GM21423 (cell line): ENCODE data around the gene BZW2.

Experiments used
- ATAC-seq: cut with Tn5 transposase; IDR thresholded peaks from one replicate; pipeline ENCODE4 v1.9.1; 2021; ENCODE audit warnings: mild to moderate bottlenecking, moderate library complexity; ENCODE audit not compliant: unreplicated experiment

Gene BZW2

DNA sequence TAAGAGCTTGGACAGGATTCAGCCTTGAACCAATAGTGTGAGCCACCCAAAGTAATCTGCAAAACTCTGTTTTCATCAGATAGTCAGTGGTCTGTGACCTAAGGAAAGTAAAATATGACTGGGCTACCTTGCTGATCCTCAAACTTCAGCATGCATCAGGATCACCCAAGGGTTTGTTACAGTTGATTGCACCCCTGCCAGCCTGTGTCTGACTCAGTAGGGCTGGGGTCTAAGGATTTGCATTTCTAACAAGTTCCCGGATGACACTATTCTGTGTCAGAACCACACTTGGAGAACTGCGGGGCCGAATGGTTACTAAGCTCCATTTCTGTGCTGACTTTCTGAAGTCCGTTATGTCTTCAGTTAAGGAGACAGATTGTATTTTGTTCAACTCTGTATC is 66.9 kb downstream of the BZW2 start:
- no peak for ATAC-seq

DNA sequence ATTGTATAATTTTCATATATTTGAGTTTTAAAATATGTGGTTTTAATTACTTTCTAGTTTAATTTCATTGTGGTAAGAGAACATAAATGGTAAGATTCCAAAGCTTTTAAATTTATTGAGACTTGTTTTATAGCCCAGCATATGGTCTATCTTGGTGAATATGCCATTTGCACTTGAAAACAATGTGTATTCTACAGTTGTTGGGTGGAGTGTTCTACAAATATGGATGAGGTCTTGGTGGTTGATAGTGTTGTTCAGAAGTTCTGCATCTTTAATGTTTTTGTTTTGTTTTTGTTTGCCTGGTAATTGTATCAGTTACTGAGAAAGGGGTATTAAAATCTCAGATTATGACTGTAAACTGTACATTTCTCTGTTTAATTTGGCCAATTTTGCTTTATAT is 69.9 kb downstream of the BZW2 start:
- ATAC-seq, result no peak

DNA sequence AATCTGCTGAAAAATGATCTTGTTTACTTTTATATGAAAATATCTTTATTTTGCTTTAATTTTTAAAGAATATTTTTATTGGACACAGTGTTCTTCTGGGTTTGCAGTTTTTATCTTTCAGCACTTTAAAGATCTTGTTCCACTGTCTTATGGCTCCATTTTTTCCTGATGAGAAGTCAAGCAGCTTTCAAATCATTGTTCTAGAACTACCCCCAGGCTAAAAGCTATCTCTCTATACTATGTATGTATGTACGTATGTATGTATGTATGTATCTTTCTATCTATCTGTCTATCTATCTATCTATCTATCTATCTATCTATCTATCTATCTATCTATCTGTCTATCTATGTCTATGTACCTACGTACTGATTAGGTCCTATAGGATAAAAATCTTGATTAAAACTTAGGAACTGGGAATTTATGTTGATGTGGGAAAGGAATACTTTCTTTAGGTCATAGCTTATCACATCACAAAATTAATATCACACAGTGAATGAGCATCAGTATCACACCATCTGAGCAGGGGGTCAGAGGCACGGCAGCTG is 72.2 kb downstream of the BZW2 start:
- no peak for ATAC-seq

DNA sequence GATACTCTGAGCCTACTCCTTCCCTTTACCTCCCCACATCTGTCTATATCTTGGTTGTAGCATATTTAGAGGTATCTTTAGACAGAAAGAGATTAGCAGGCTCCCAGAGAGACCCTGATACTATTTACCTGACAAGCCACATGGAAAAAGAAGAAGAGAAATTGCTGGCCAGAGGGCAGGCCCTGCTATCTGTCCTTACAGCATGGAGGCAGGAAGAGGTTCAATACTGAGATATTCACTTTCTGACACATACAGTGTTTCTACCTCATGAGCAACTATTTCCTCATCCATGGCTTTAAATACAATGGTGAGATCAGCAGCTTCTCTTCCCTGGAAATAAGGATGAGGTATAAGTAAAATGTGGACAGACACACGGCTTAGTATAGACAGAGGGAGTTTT is 73.7 kb downstream of the BZW2 start:
- ATAC-seq, result no peak

DNA sequence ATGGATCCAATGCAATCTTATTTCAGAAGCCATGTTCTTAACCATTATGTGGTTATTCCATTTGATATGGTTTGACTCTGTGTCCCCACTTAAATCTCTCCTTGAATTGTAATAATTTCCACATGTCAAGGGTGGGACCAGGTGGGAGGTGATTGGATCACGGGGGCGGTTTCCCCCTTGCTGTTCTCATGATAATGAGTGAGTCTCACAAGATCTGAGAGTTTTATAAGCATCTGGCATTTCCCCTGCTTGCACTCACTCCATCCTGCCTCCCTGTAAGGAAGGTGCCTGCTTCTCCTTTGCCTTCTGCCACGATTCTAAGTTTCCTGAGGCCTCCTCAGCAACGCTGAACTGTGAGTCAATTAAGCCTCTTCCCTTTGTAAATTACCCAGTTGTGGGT is 75.6 kb downstream of the BZW2 start:
- no peak for ATAC-seq

DNA sequence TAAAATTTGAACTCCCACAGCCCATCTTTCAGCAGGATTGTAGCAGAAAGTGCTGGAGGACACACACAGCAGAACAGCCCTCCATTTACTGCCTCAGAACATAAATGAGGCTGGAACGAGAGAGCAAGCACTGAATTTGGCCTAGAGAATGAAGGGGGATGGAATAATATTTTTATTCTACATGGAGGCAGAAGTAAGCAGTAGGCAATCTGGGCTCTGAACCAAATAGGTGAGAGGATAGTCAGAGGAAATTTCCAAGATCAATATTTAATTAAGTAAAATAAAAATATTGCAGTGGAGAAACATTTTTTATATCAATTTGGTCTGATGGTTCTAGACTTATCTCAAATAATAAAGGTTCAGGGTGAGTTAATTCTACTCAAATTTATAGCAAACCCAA is 78.4 kb downstream of the BZW2 start:
- no peak for ATAC-seq

DNA sequence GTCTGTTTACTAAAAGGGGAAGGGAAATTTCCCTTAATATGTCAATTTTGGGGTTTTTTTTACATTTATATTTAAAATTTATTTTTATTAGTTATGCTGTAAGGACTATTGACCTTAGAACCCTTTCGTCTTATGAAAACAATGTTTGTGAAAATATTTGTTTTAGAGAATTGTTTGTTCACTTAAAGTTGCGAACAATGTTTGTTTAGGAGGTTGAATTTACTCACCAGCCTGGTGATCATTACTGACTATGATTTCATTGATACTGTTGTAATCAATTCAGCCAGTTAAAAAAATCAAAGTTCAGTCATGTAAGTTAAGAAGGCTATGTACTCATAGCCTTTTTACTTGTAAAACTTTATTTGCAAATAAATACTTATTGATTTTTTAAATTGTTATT is 80.2 kb downstream of the BZW2 start:
- ATAC-seq, result no peak

DNA sequence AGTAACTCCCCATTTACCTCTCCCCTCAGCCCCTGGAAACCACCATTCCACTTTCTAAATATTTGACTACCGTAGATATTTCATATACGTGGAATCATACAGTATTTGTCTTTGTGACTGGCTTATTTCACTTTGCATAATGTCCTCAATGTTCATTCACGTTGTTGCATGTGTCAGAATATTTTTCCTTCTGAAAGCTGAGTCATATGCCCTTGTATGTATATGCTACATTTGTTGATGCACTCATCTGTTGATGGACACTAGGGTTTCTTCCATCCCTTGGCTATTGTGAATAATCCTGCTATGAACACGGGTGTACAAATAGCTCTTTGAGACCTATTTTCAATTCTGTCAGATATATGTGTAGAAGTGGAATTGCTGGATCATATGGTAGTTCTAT is 81.8 kb downstream of the BZW2 start:
- ATAC-seq, result no peak

DNA sequence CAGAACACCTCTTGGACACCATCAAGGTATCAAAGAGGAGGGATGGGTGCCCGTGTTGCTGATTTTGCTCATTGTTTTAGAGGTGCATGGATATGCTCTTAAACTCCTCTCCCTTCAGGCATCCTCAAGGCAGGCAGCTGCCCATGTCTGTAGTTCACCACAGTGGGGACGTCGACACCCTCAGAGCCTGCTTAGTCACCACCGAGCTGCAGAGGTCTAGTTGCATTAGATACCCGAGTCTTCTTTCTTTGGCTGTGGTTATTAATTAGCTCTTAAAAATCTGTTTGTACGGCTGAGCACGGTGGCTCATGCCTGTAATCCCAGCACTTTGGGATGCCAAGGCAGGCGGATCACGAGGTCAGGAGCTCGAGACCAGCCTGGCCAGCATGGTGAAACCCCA is 82.8 kb downstream of the BZW2 start:
- ATAC-seq, result no peak

DNA sequence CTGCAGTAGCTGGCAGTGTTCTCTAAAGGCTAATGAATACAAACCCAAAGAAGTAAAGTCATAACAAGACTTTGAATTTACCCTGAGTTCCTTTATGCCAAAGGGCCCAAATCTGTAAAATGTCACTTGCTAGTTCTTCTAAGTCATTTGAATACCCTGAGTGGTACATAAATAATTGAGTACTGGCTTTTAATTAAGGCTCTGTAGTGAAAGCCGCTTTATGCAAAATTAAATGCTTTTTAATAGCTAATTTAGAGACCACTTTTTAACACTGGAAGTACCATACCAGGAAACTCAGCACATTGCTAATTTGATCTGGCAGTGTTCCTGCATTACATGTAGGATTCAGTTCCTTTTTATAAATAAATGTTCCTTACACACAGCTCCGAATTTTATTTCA is 83.6 kb downstream of the BZW2 start:
- ATAC-seq, result no peak

DNA sequence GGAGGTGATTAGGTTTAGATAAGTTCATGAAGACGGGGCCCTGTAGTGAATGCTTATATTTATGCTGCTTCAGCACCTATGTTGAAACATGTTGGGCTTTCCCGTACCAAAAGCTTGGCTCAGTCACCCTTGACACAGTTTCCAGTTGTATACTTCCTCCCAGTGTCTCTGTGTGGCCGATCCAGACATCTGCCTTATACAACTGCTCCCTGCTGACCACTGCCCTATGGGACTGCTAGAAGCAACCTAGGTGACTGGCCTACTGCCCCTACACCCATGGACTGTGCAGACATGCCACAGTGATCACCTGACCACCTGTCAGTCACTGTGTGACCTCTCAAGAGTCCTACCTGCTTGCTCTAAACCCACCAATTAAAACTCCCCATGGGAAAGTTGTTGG is 85.0 kb downstream of the BZW2 start:
- ATAC-seq, result no peak

DNA sequence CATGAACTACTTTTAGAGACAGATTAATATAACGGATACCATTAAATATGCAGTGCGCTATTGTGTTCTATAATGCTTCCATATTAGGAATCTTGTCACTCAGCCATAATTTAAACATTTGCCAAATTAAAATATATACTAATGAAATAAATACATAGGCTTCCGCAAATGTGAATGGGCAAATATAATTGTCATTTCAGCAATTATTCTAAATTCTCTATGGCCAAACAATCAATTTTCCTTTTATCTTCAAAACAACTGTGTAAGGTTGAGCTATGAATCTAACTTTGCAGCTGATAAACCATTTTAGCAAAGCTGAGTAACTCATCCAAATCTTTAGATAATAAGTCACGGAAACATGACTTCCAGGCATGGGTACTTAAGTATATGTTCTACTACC is 86.8 kb downstream of the BZW2 start:
- ATAC-seq, result no peak

DNA sequence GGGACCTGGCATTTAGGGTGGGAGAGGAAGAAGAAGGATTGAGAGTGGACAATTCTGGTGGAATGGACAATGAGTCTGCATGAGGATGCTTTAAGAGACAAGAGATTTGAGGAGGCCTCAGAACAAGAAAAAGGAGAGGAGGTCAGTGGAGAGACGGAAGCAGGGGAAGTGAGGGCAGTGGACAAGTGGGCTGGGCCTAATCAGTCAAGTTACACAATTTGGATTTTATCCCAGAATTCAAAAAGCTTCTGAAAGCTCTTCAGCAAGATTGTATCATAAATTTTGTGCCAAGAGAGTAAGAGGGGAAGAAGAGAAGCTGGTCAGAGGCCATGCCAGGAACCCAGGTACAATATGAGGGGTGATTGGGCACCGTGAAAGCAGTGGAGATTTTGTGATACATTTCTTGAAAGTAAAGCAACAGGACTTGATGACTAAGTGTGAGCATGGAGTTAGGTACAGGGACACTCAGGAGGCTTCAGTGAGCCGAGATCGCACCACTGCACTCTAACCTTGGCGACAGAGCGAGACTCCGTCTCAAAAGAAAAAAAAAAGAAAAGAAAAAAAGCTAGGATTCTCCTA is 88.3 kb downstream of the BZW2 start:
- no peak for ATAC-seq

DNA sequence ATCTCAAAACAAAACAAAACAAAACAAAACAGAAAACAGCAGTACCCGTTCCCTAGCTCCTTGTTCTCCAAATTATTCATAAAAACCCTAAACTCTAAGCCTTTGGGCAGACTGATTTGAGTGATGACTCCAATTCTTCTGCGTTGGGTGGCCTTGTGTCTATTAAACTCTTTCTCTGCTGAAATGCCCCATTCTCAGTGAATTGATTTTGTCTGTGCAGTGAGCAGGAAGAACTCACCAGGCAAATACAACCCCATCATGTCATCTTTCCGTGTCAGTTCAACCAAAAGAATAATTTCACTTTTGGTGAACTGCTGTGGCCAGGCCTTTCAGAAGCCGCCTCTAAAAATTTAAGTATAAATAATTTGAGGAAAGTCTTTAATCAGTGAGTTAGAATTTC is 89.0 kb downstream of the BZW2 start:
- no peak for ATAC-seq

DNA sequence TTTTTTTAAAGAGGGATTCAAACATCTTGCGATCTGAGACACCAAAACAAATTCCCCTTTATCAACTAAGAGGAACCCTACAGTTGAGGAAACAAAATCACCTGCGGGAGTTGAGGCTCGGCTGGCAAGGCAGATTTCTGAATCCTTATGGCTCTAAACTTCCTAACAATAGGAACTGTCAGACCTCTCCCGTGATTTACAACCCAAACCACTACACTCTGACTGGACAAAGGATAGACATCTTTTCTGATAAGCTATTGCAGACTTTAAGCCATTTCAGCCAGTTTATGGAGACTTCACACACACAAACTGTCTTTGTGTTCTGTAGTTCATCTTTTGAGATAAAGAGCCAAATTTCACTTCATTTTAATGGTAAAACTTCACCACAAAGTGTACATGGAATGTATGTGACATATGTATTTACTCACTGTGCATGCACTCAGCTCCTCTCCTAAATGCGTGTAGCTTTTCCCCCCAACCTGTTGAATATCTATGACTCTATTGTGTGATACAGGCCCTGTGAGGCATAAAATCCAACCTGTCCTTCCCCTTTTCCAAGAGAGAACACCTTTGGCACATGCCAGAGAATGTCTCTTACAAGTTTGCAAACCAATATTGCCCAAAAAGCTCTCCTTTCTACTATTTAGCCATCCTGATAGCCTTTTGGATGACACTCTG is 92.2 kb downstream of the BZW2 start:
- ATAC-seq, result no peak

DNA sequence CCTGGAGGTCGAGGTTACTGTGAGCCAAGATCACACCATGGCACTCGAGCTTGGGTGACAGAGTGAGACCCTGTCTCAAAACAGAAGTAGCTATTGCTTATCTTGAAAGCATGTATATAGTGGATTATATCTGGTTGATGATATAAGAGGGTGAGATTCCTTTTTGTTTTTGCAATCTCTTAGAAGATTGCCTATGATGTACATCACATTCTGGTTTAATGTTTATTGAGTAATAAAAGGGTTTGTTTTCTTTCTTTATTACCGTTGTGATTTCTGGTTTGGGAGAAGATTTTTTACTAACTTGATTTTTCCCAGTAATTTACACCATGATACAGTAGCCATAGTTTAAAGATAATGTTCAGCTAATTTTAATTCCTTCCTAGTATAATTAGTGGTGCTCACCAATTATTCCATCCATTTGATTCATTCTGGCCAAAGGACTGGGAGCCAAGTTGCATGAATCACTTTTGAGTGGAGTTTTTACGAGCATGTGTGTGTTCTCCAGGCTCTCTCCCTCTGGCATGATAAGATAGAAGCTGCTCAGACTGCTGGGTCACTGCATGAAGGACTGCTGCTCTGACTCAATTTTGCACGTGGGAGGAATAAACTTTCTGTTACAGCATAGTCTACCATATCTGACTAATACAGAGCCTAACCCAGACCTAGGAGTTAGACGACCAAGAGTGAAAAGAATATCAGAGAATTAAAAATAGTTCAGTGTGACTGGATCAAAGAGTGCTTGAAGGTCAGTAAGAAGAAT is 94.1 kb downstream of the BZW2 start:
- no peak for ATAC-seq

DNA sequence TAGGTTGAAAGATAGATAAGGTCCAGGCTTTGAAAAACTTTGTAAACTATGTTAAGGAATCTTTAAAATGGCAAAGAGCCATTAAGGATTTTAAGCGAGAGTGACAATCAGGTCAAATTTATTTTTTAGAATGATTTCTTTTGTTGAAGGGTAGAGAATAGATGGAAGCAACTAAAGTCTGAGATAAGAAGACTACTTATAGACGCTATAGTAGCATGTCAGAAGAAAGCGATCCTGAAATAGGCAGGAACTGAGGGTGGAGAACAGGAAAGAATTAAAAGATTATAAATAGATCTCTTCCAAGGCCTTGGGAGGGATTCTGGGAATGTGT is 94.6 kb downstream of the BZW2 start:
- ATAC-seq, result no peak

DNA sequence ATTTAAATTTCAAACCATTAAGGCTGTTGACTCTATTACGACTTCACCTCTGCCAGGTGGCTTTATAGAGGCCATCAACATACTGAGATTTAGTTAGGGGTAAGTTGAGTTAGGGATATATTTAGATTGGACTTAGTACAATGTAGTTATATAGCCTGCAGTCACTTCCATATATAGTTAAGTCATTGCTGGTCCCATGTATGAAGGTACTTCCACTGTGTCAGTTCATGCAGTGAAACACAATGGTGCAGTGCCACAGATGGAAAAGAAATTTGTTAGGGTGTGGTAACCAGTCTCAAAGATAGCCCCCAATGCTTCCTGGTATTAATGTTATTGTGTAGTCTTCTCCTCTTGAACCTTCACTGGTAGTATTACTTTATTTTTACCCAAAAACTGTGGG is 95.0 kb downstream of the BZW2 start:
- ATAC-seq, result no peak

DNA sequence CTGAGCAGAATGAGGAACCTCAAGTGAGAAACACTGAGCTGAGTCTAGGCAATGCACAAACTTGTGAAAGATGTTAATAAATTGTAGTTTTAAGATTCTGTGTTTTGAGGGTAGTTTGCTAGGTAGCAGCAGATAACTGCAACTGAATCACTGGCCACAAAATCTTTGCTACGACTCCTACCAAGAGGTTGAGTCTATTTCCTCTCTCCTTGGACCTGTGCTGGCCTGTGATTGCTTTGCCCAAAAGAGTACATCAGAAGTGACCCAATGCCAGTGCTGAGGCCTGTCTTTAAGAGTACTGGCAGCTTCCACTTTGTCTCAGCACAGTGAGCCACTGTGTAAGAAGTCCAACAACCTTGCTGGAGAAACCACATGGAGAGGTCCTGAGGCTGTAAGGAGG is 95.7 kb downstream of the BZW2 start:
- ATAC-seq, result no peak

DNA sequence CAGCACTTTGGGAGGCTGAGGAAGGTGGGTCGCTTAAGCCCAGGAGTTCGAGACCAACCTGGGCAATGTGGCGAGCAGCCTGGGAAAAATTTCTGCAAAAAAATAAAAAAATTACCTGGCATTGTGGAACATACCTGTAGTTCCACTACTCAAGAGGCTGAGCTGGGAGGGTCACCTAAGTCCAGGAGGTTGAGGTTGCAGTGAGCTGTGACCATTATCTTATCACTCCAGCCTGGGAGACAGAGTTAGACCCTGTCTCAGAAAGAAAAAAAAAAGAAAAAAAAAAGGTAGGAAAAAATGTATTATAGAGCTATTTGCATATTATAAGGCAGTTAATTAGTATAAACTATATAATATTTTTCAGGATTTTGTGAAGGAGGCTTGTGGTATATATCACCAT is 96.6 kb downstream of the BZW2 start:
- no peak for ATAC-seq

DNA sequence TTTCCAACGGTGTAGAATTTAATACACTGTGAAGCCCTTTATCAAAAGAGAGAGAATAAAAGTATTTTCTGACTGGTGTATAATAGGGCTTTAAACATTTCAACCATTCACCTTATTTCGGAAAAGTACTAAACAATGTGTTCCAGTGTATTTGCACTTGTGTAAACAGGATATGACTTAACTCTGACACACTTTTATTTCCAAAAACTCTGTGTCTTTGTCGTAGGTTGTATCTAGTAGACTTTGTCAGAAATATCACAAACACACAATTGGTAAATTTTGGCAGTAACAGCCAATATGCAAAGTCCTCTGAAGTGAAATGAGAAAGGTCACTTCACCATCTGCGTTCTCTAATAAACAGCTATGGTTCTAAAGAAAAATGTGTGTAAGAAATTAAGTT is 97.3 kb downstream of the BZW2 start:
- ATAC-seq, result no peak

DNA sequence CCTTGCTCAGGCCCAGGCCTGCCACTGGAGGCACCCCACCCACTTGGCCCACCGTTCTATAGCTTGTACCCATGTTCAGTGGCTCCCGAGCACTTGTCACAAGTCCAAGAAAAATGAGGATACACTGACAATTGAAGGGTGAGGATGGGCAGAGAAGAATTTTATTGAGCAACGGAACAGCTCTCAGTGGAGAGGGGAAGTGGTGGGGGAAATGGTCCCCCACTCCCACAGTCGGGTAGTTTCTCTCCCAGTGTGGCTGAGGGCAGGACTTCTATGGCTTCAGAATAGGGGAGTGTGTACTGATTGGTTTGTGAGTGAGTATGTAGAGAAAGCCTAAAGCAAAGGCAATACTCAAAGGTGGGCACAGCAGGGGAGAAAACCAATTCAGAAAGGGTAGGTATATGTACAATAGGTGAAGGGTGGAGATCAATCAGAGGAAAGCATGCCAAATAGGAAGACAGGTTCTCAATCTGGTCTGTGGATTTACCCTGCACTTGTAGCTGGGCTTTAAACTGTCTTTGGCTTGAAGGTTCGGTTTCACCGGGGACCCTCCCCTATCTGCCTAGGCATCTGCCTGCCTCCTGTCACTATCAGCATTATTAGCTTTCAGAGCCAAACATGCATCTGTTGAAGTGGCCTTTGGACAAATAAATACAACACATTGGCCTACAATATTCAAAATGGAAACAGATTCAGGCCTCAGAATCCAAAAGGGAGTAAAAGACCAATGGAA is 98.7 kb downstream of the BZW2 start:
- no peak for ATAC-seq
